GM12878 (cell line): Measurements from ENCODE around the gene FARS2. TPM values are rescaled to one million over a fixed set of nuclear protein-coding genes. Genes with fewer than 3 reads are reported as not detected.

Experiments
- BACH1 ChIP-seq: fragments of 450-650 bp; IDR thresholded peaks from 2 replicates; pipeline ENCODE4 v1.6.1; 2017; ENCODE audit warnings: mild to moderate bottlenecking, borderline replicate concordance
- CREB1 ChIP-seq: IDR thresholded peaks from 2 replicates; pipeline ENCODE4 v1.6.1; 2012; ENCODE audit warnings: low read depth, mild to moderate bottlenecking, inconsistent platforms
- DPF2 ChIP-seq: fragments of 450-650 bp; IDR thresholded peaks from 2 replicates; pipeline ENCODE4 v1.6.1; 2017; ENCODE audit warnings: mild to moderate bottlenecking
- FOS ChIP-seq: IDR thresholded peaks from 3 replicates; pipeline ENCODE4 v1.6.1; 2011; ENCODE audit warnings: borderline replicate concordance; ENCODE audit not compliant: insufficient read length; ENCODE audit errors: extremely low read depth
- HCFC1 ChIP-seq: fragments of 150-350 bp; IDR thresholded peaks from 2 replicates; pipeline ENCODE4 v1.6.1; 2014; ENCODE audit warnings: low read length
- IKZF2 ChIP-seq, 2 experiments: fragments of 450-650 bp; IDR thresholded peaks; 2 replicates each; pipeline ENCODE4 v1.6.1; 2017; ENCODE audit warnings: mild to moderate bottlenecking in 2 of 2, moderate library complexity in 2 of 2
- JUNB ChIP-seq: IDR thresholded peaks from 2 replicates; pipeline ENCODE4 v1.6.1; 2016; ENCODE audit warnings: antibody characterized with exemption, mild to moderate bottlenecking
- LARP7 ChIP-seq: fragments of 450-650 bp; IDR thresholded peaks from 2 replicates; pipeline ENCODE4 v1.6.1; 2017; ENCODE audit warnings: mild to moderate bottlenecking
- MEF2A ChIP-seq: IDR thresholded peaks from 2 replicates; pipeline ENCODE4 v1.6.1; 2011; ENCODE audit warnings: low read depth, mild to moderate bottlenecking, low read length, moderate library complexity; ENCODE audit not compliant: insufficient read depth
- NBN ChIP-seq: fragments of 450-650 bp; IDR thresholded peaks from 2 replicates; pipeline ENCODE4 v1.6.1; 2016
- PAX8 ChIP-seq: fragments of 450-650 bp; IDR thresholded peaks from 2 replicates; pipeline ENCODE4 v1.6.1; 2017; ENCODE audit warnings: mild to moderate bottlenecking, moderate library complexity
- RAD21 ChIP-seq: IDR thresholded peaks from 2 replicates; pipeline ENCODE4 v1.6.1; 2011; ENCODE audit warnings: mild to moderate bottlenecking, low read depth, low read length, moderate library complexity; ENCODE audit not compliant: insufficient read depth
- TCF12 ChIP-seq: IDR thresholded peaks from 2 replicates; pipeline ENCODE4 v1.6.1; 2011; ENCODE audit warnings: low read depth, mild to moderate bottlenecking, low read length
- WRNIP1 ChIP-seq: IDR thresholded peaks from 2 replicates; pipeline ENCODE4 v1.6.1; 2011; ENCODE audit warnings: low read depth, low read length, improper control_type of control experiment, borderline replicate concordance
- polyA plus RNA-seq, 11 experiments: library from polyadenylated mRNA; depleted of rRNA in 4 of 11; unstranded in 6 of 11; stranded (reverse) in 5 of 11; fragments of >200 nt; fragmentation: Nextera tagmentation in 4 of 11; fragmentation: Illumina TruSeq in 1 of 11; extraction: Ambion mirVana in 4 of 11; extraction: Trizol in 1 of 11; gene quantifications; 1 replicate in 1 of 11; 2 replicates in 10 of 11; pipeline versions ENCODE4 v1.2.1 to v1.2.3, GENCODE V29; 2011 to 2016; ENCODE audit warnings: inconsistent platforms in 2 of 11, missing spikeins in 2 of 11, low read depth in 1 of 11
- total RNA-seq, 4 experiments: library from RNA; depleted of rRNA in 3 of 4; stranded (reverse); fragments of >200 nt in 3 of 4; fragmentation: Illumina TruSeq in 1 of 4; extraction: Trizol in 1 of 4; gene quantifications; 2 replicates each; pipeline versions ENCODE4 v1.2.1 to v1.2.3, GENCODE V29; 2013 to 2021
- TF ChIP-seq, protein P1 (sequence below): IDR thresholded peaks from 2 replicates; pipeline ENCODE4 v1.6.1; 2011; ENCODE audit warnings: borderline replicate concordance, low read depth, mild to moderate bottlenecking, moderate library complexity, low read length; ENCODE audit not compliant: insufficient read depth, poor library complexity, severe bottlenecking
- TF ChIP-seq, protein P2 (sequence below): fragments of 450-650 bp; IDR thresholded peaks from 2 replicates; pipeline ENCODE4 v1.6.1; 2017; ENCODE audit warnings: mild to moderate bottlenecking, moderate library complexity
- TF ChIP-seq, protein P3 (sequence below): fragments of 450-650 bp; IDR thresholded peaks from 2 replicates; pipeline ENCODE4 v1.6.1; 2018; ENCODE audit warnings: borderline replicate concordance, mild to moderate bottlenecking; ENCODE audit not compliant: partially characterized antibody
- TF ChIP-seq, protein P4 (sequence below): fragments of 450-650 bp; formaldehyde crosslinking; IDR thresholded peaks from 2 replicates; pipeline ENCODE4 v1.5.0; 2022; ENCODE audit warnings: mild to moderate bottlenecking, missing genetic modification characterization

The FARS2 gene
- total and polyA plus RNA-seq, 10 of the 15 experiments (the other 5 are each of a cell fraction or from before 2014, with no cell fraction given) = 16.8 to 46.7 (median 25.6) TPM

DNA sequence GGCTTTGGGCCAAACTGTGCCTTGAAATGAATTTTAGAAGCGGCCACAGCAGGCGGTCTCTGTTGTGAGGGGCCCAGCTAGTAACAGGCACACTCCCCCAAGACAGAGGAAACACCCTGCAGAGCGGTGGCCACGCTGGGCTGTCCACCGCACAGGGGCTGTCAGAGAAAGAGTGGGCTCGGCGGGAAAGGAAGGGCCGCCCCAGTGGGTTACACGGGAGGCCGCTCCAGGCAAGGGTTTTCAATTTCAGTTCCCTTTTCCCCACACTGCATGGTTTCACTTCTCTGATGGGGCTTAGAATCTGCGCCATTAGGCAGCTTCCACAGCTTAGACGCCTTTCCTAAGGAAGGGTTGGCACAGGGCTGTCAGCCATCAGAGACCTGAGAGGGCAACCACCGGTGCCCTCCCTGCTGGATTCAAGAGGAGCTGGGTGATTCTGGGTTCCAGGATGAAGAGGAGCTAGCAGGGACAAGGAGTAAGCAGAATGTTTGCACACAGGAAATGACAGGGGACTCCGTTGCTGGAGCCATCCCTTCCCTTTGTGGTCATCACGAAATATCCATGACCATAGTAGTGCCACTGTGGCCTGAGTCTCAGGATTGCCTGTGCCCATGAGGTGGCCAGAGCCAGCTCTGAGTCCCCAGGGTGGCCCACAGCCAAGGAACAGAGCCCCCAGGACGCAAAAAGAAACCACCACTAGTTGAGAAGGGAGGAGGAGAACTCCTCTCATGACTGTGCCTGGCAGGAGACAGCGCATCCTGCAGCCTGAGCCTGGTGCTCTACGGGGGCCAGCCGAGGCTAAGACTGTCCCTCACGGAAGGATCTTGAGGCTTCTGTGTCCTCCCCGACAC is 462.8 kb downstream of the FARS2 start (continued):
- TF ChIP-seq BACH1 = peak; percentile 91
- TF ChIP-seq DPF2 = peak; percentile 99
- peak; percentile 99 for TF ChIP-seq IKZF2 (IDR thresholded peaks at IDR 0.05)
- no peak for TF ChIP-seq JUNB
- TF ChIP-seq, protein P1, sequence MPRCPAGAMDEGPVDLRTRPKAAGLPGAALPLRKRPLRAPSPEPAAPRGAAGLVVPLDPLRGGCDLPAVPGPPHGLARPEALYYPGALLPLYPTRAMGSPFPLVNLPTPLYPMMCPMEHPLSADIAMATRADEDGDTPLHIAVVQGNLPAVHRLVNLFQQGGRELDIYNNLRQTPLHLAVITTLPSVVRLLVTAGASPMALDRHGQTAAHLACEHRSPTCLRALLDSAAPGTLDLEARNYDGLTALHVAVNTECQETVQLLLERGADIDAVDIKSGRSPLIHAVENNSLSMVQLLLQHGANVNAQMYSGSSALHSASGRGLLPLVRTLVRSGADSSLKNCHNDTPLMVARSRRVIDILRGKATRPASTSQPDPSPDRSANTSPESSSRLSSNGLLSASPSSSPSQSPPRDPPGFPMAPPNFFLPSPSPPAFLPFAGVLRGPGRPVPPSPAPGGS = peak; percentile 82
- TF ChIP-seq, protein P2, sequence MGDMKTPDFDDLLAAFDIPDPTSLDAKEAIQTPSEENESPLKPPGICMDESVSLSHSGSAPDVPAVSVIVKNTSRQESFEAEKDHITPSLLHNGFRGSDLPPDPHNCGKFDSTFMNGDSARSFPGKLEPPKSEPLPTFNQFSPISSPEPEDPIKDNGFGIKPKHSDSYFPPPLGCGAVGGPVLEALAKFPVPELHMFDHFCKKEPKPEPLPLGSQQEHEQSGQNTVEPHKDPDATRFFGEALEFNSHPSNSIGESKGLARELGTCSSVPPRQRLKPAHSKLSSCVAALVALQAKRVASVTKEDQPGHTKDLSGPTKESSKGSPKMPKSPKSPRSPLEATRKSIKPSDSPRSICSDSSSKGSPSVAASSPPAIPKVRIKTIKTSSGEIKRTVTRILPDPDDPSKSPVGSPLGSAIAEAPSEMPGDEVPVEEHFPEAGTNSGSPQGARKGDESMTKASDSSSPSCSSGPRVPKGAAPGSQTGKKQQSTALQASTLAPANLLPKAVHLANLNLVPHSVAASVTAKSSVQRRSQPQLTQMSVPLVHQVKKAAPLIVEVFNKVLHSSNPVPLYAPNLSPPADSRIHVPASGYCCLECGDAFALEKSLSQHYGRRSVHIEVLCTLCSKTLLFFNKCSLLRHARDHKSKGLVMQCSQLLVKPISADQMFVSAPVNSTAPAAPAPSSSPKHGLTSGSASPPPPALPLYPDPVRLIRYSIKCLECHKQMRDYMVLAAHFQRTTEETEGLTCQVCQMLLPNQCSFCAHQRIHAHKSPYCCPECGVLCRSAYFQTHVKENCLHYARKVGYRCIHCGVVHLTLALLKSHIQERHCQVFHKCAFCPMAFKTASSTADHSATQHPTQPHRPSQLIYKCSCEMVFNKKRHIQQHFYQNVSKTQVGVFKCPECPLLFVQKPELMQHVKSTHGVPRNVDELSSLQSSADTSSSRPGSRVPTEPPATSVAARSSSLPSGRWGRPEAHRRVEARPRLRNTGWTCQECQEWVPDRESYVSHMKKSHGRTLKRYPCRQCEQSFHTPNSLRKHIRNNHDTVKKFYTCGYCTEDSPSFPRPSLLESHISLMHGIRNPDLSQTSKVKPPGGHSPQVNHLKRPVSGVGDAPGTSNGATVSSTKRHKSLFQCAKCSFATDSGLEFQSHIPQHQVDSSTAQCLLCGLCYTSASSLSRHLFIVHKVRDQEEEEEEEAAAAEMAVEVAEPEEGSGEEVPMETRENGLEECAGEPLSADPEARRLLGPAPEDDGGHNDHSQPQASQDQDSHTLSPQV = no peak
- TF ChIP-seq FOS = no peak
- TF ChIP-seq CREB1 = peak; percentile 48
- TF ChIP-seq, protein P3, sequence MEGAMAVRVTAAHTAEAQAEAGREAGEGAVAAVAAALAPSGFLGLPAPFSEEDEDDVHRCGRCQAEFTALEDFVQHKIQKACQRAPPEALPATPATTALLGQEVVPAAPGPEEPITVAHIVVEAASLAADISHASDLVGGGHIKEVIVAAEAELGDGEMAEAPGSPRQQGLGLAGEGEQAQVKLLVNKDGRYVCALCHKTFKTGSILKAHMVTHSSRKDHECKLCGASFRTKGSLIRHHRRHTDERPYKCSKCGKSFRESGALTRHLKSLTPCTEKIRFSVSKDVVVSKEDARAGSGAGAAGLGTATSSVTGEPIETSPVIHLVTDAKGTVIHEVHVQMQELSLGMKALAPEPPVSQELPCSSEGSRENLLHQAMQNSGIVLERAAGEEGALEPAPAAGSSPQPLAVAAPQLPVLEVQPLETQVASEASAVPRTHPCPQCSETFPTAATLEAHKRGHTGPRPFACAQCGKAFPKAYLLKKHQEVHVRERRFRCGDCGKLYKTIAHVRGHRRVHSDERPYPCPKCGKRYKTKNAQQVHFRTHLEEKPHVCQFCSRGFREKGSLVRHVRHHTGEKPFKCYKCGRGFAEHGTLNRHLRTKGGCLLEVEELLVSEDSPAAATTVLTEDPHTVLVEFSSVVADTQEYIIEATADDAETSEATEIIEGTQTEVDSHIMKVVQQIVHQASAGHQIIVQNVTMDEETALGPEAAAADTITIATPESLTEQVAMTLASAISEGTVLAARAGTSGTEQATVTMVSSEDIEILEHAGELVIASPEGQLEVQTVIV = no peak
- TF ChIP-seq, protein P4, sequence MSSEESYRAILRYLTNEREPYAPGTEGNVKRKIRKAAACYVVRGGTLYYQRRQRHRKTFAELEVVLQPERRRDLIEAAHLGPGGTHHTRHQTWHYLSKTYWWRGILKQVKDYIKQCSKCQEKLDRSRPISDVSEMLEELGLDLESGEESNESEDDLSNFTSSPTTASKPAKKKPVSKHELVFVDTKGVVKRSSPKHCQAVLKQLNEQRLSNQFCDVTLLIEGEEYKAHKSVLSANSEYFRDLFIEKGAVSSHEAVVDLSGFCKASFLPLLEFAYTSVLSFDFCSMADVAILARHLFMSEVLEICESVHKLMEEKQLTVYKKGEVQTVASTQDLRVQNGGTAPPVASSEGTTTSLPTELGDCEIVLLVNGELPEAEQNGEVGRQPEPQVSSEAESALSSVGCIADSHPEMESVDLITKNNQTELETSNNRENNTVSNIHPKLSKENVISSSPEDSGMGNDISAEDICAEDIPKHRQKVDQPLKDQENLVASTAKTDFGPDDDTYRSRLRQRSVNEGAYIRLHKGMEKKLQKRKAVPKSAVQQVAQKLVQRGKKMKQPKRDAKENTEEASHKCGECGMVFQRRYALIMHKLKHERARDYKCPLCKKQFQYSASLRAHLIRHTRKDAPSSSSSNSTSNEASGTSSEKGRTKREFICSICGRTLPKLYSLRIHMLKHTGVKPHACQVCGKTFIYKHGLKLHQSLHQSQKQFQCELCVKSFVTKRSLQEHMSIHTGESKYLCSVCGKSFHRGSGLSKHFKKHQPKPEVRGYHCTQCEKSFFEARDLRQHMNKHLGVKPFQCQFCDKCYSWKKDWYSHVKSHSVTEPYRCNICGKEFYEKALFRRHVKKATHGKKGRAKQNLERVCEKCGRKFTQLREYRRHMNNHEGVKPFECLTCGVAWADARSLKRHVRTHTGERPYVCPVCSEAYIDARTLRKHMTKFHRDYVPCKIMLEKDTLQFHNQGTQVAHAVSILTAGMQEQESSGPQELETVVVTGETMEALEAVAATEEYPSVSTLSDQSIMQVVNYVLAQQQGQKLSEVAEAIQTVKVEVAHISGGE (CRISPR knock-in tag) = no peak
- peak; percentile 41; the same call in 1 of the 2 replicates for TF ChIP-seq NBN
- 0 out of 2 replicates have a peak, but pooled peaks have one; percentile 56 for TF ChIP-seq TCF12
- TF ChIP-seq LARP7 = no peak
- peak; percentile 64 for TF ChIP-seq MEF2A
- no peak for TF ChIP-seq WRNIP1
- no peak for TF ChIP-seq RAD21
- 0 out of 2 replicates have a peak, but pooled peaks have one; percentile 22 for TF ChIP-seq HCFC1
- TF ChIP-seq PAX8 = no peak
